Nephron (organoid): Measurements from ENCODE around the gene GALNTL6.

Experiments
- H3K27ac Mint-ChIP-seq, 3 experiments: 2 replicates each; pipeline ENCODE4 v1.8.0; 2020; ENCODE audit warnings: mixed read lengths in 3 of 3, mild to moderate bottlenecking in 2 of 3, moderate library complexity in 1 of 3
- H3K27me3 Mint-ChIP-seq: 2 replicates; pipeline ENCODE4 v1.8.0; 2021; ENCODE audit warnings: low read depth, mild to moderate bottlenecking, moderate library complexity, mixed read lengths
- H3K36me3 Mint-ChIP-seq: 2 replicates; pipeline ENCODE4 v1.8.0; 2020; ENCODE audit warnings: low read depth, mixed read lengths
- H3K4me1 Mint-ChIP-seq: 2 replicates; pipeline ENCODE4 v1.8.0; 2020; ENCODE audit warnings: mixed read lengths
- H3K4me3 Mint-ChIP-seq, 3 experiments: 2 replicates each; pipeline ENCODE4 v1.8.0; 2020; ENCODE audit warnings: mild to moderate bottlenecking in 3 of 3, mixed read lengths in 3 of 3, moderate library complexity in 2 of 3
- H3K9me3 Mint-ChIP-seq: 2 replicates; pipeline ENCODE4 v1.8.0; 2020; ENCODE audit warnings: mixed read lengths
- CTCF ChIP-seq, 3 experiments: fragments of 200-600 bp; sonication (generic); IDR thresholded peaks; one replicate each; pipeline ENCODE4 v1.5.0; 2021; ENCODE audit warnings: antibody characterized with exemption in 3 of 3; ENCODE audit not compliant: unreplicated experiment in 3 of 3

The GALNTL6 gene

DNA sequence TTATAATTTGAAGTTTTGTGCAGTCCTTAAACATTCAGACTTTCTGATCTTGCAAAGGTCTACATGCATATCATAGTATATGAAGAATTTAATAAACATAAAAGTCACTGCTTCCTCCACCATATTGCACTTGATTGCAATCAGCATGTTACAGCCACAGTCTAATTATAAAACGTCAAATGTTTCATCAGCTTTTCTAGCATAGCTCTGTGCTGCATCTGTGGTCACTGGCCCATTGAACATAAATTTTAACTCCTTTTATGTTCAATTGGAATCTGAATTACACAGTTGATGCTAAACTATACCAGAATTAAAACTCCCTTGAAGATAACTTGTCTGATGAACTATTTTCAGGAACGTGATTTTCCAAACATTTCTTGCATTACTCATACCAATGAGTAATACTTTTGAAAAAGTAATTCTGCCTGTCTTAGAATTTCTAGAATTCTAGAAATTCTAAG lies 329.1 kb downstream of the GALNTL6 start:
- Mint-ChIP-seq H3K27ac (no peak overlapping the region), H3K9me3 (no peaks in the 10 kb centered on the region), H3K4me1 (no peaks in the 10 kb centered on the region)

GRCh38 chr4:172143605-172144314 lies 330.6 kb downstream of the GALNTL6 start:
- Mint-ChIP-seq H3K4me3 (no peak overlapping the region), H3K27me3 (no peaks in the 10 kb centered on the region), H3K9me3 (no peaks in the 10 kb centered on the region), H3K27ac (no peak overlapping the region), H3K36me3 (no peaks in the 10 kb centered on the region), H3K4me1 (no peaks in the 10 kb centered on the region)
- no peak for TF ChIP-seq CTCF (IDR thresholded peaks at IDR 0.05; ENCODE audit: unreplicated experiment in 3 of 3)

More for the DNA sequence above, 329.1 kb downstream of the GALNTL6 start:
- no peak for TF ChIP-seq CTCF (IDR thresholded peaks at IDR 0.05; ENCODE audit: unreplicated experiment in 3 of 3)
- H3K36me3 Mint-ChIP-seq = no peaks in the 10 kb centered on the region
- H3K27me3 Mint-ChIP-seq = no peaks in the 10 kb centered on the region
- no peak overlapping the region for H3K4me3 Mint-ChIP-seq

GRCh38 chr4:172147687-172148086 lies 334.5 kb downstream of the GALNTL6 start:
- peaks cover 4% of the 10 kb centered on the region for H3K27me3 Mint-ChIP-seq
- no peak for TF ChIP-seq CTCF (IDR thresholded peaks at IDR 0.05; ENCODE audit: unreplicated experiment in 3 of 3)
- H3K4me1 Mint-ChIP-seq = no peaks in the 10 kb centered on the region
- no peaks in the 10 kb centered on the region for H3K9me3 Mint-ChIP-seq
- no peaks in the 10 kb centered on the region for H3K36me3 Mint-ChIP-seq
- H3K27ac Mint-ChIP-seq = no peak overlapping the region
- H3K4me3 Mint-ChIP-seq = no peak overlapping the region

DNA sequence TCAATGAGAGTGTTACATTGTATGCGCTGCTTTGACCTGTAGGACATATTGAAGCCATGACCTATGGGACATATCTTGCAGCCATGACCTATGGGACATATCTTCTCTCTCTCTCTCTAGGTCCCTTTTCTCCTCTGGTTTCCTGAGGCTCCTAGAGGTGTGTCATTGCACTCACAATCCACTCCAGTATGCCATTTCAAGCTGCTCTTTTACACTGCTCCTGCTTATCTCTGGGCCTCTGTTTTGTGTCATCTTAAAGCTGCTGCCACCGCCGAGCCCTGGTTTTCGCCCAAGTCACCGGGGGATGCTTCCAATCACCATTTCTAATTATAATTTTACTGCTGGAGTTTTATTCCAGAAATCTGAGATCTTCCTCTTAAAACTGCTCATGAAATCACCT lies 336.1 kb downstream of the GALNTL6 start:
- Mint-ChIP-seq H3K4me3 (no peak overlapping the region), H3K9me3 (no peaks in the 10 kb centered on the region), H3K27me3 (peaks cover 4% of the 10 kb centered on the region), H3K36me3 (no peaks in the 10 kb centered on the region), H3K4me1 (no peaks in the 10 kb centered on the region), H3K27ac (no peak overlapping the region)
- TF ChIP-seq CTCF (IDR thresholded peaks at IDR 0.05; ENCODE audit: unreplicated experiment in 3 of 3) = no peak

DNA sequence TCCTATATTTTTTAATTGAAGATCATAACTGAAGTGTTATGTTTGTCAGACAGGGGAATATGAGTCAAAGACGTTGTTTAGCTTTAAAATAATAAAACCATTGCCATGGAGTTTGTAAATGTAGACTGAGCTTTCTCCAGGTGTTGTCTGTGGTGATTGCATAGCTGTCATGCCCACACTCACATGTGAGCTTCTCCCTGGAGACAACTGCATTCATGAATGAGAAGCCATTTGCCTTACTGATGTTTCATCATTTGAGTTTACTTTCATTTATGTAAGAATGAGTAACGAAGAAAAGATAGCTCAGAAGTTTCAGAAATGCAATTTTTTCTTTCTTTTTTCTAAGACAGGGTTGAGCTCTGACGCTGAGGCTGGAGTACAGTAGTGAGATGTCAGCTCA lies 339.1 kb downstream of the GALNTL6 start:
- no peak overlapping the region for H3K27ac Mint-ChIP-seq
- no peaks in the 10 kb centered on the region for H3K4me1 Mint-ChIP-seq
- peaks cover 4% of the 10 kb centered on the region for H3K27me3 Mint-ChIP-seq
- no peaks in the 10 kb centered on the region for H3K9me3 Mint-ChIP-seq
- H3K4me3 Mint-ChIP-seq = no peak overlapping the region
- TF ChIP-seq CTCF (IDR thresholded peaks at IDR 0.05; ENCODE audit: unreplicated experiment in 3 of 3) = no peak
- H3K36me3 Mint-ChIP-seq = no peaks in the 10 kb centered on the region

DNA sequence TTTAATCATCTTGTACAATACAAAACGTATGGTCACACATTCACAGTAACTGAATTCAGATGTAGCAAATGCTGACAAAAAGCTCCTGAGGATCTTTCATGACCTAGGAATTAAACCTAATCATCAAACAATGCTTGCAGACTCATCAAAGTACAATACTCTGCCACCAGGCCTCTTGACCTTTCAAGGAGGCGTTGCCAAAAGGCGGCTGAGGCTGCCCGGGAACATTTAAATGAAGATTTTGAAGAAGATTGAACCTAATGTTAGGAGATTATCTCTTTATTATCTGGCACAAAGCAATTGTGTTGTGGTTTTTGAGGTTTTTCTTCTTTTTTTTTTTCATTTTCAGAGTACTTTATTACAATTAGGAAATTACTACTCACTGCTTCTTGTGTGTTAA lies 340.5 kb downstream of the GALNTL6 start:
- TF ChIP-seq CTCF (IDR thresholded peaks at IDR 0.05; ENCODE audit: unreplicated experiment in 3 of 3) = no peak
- H3K4me1 Mint-ChIP-seq = no peaks in the 10 kb centered on the region
- no peaks in the 10 kb centered on the region for H3K9me3 Mint-ChIP-seq
- H3K36me3 Mint-ChIP-seq = no peaks in the 10 kb centered on the region
- H3K27ac Mint-ChIP-seq = no peak overlapping the region
- H3K27me3 Mint-ChIP-seq = peaks cover 4% of the 10 kb centered on the region
- no peak overlapping the region for H3K4me3 Mint-ChIP-seq
